ENCODE results near the gene DNAJC25. TPM values are rescaled to one million over a fixed set of nuclear protein-coding genes. Genes with fewer than 3 reads are reported as not detected.

Gene DNAJC25
- total and polyA plus RNA-seq, 2 of the 13 experiments (the other 11 are each of a cell fraction or from before 2014, with no cell fraction given) = 5.7 to 10.2 TPM

DNA sequence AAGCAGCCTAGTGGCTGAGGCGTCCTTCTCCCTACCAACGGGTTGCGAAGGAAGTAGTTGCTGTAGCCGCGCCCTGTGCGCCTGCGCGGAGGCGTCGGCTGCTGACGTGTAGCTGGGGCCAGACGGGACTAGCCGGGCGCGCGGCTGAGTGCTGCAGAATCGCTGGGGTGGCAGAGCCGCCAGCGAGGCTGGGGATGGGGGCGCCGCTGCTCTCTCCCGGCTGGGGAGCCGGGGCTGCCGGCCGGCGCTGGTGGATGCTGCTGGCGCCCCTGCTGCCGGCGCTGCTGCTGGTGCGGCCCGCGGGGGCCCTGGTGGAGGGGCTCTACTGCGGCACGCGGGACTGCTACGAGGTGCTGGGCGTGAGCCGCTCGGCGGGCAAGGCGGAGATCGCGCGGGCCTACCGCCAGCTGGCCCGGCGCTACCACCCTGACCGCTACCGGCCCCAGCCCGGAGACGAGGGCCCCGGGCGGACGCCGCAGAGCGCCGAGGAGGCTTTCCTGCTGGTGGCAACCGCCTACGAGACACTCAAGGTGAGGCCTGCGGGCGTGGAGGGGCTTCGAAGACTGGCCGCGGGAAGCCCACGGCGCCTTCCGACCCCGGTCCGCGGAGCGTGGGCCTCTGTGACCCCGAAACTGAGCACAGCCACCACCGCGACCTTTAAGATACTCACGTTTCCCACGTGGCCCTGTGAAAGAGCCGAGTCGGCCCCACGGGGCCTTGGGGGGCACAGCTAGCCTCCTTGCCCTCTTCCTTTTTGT lies at the start of gene DNAJC25 (continued):
- TF ChIP-seq ZNF276 (CRISPR knock-in tag; IDR thresholded peaks at IDR 0.05; ENCODE audit: low read depth) (no peak), KMT2B (CRISPR knock-in tag; IDR thresholded peaks at IDR 0.05) (no peak; the same call in 1 of the 2 replicates), ZNF446 (CRISPR knock-in tag; IDR thresholded peaks at IDR 0.05) (peak; percentile 76), ZBTB3 (CRISPR knock-in tag; IDR thresholded peaks at IDR 0.05; ENCODE audit: borderline replicate concordance, low read depth) (0 out of 2 replicates have a peak, but pooled peaks have one; percentile 75), ZNF713 (CRISPR knock-in tag; IDR thresholded peaks at IDR 0.05) (no peak), ZNF816 (CRISPR knock-in tag; IDR thresholded peaks at IDR 0.05; ENCODE audit: borderline replicate concordance) (no peak), ZNF567 (CRISPR knock-in tag; IDR thresholded peaks at IDR 0.05; ENCODE audit: borderline replicate concordance) (no peak), ZNF121 (CRISPR knock-in tag; IDR thresholded peaks at IDR 0.05) (no peak), RBFOX2 (IDR thresholded peaks at IDR 0.05; ENCODE audit: low read depth, low read length) (peak; percentile 93), HOXA3 (CRISPR knock-in tag; IDR thresholded peaks at IDR 0.05) (peak; percentile 88), MAFF (IDR thresholded peaks at IDR 0.05; ENCODE audit: low read depth, low read length) (peak; percentile 39; the same call in 1 of the 2 replicates), MLLT10 (CRISPR knock-in tag; IDR thresholded peaks at IDR 0.05) (no peak), ARNTL (CRISPR knock-in tag; IDR thresholded peaks at IDR 0.05) (0 out of 2 replicates have a peak, but pooled peaks have one; percentile 19), ZNF282 (IDR thresholded peaks at IDR 0.05; ENCODE audit: partially characterized antibody) (no peak), SRSF9 (IDR thresholded peaks at IDR 0.05; ENCODE audit: borderline replicate concordance, insufficient read depth, low read depth, low read length, poor library complexity, severe bottlenecking) (no peak), ATAD3A (CRISPR knock-in tag; IDR thresholded peaks at IDR 0.05) (no peak), ZNF737 (CRISPR knock-in tag; IDR thresholded peaks at IDR 0.05; ENCODE audit: borderline replicate concordance) (no peak), ZNF235 (CRISPR knock-in tag; IDR thresholded peaks at IDR 0.05; ENCODE audit: borderline replicate concordance) (no peak), MNT (IDR thresholded peaks at IDR 0.05) (peak; percentile 32), AGO2 (optimal IDR thresholded peaks at IDR 0.05; ENCODE audit: low read depth, low read length) (peak; percentile 77)
- TF ChIP-seq, protein P1, sequence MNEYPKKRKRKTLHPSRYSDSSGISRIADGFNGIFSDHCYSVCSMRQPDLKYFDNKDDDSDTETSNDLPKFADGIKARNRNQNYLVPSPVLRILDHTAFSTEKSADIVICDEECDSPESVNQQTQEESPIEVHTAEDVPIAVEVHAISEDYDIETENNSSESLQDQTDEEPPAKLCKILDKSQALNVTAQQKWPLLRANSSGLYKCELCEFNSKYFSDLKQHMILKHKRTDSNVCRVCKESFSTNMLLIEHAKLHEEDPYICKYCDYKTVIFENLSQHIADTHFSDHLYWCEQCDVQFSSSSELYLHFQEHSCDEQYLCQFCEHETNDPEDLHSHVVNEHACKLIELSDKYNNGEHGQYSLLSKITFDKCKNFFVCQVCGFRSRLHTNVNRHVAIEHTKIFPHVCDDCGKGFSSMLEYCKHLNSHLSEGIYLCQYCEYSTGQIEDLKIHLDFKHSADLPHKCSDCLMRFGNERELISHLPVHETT (CRISPR knock-in tag; conservative IDR thresholded peaks at IDR 0.05) = no peak
- TF ChIP-seq, protein P2, sequence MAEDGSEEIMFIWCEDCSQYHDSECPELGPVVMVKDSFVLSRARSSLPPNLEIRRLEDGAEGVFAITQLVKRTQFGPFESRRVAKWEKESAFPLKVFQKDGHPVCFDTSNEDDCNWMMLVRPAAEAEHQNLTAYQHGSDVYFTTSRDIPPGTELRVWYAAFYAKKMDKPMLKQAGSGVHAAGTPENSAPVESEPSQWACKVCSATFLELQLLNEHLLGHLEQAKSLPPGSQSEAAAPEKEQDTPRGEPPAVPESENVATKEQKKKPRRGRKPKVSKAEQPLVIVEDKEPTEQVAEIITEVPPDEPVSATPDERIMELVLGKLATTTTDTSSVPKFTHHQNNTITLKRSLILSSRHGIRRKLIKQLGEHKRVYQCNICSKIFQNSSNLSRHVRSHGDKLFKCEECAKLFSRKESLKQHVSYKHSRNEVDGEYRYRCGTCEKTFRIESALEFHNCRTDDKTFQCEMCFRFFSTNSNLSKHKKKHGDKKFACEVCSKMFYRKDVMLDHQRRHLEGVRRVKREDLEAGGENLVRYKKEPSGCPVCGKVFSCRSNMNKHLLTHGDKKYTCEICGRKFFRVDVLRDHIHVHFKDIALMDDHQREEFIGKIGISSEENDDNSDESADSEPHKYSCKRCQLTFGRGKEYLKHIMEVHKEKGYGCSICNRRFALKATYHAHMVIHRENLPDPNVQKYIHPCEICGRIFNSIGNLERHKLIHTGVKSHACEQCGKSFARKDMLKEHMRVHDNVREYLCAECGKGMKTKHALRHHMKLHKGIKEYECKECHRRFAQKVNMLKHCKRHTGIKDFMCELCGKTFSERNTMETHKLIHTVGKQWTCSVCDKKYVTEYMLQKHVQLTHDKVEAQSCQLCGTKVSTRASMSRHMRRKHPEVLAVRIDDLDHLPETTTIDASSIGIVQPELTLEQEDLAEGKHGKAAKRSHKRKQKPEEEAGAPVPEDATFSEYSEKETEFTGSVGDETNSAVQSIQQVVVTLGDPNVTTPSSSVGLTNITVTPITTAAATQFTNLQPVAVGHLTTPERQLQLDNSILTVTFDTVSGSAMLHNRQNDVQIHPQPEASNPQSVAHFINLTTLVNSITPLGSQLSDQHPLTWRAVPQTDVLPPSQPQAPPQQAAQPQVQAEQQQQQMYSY (CRISPR knock-in tag; IDR thresholded peaks at IDR 0.05) = no peak

All from HepG2 (cell line).